SU-DHL-6 (cell line): ENCODE measurements around the gene ITGAE.

Source experiments
- H2AFZ ChIP-seq: fragments of 200-600 bp; sonication (generic); 2 replicates; pipeline ENCODE4 v1.6.1; 2014; ENCODE audit warnings: low read depth, mild to moderate bottlenecking, moderate library complexity, mixed read lengths, antibody characterized with exemption, low read length; ENCODE audit not compliant: severe bottlenecking
- H3F3A ChIP-seq: fragments of 200-600 bp; shearing (Covaris generic); 2 replicates; pipeline ENCODE4 v1.6.0; 2016; ENCODE audit warnings: antibody characterized with exemption, mild to moderate bottlenecking; ENCODE audit not compliant: insufficient read depth
- H3K27ac ChIP-seq: fragments of 200-600 bp; sonication (generic); 2 replicates; pipeline ENCODE4 v1.5.1; 2016; ENCODE audit warnings: low read depth, mild to moderate bottlenecking, low read length, moderate library complexity, mixed read lengths
- H3K27me3 ChIP-seq: fragments of 200-600 bp; sonication (generic), shearing (Covaris generic); 2 replicates; pipeline ENCODE4 v1.6.0; 2014; ENCODE audit warnings: mild to moderate bottlenecking, low read length
- H3K36me3 ChIP-seq: fragments of 200-600 bp; sonication (generic); 2 replicates; pipeline ENCODE4 v1.6.1; 2014; ENCODE audit warnings: mild to moderate bottlenecking, low read length, mixed read lengths
- H3K4me2 ChIP-seq: fragments of 300-600, 200-600 bp; shearing (Covaris generic), sonication (generic); 2 replicates; pipeline ENCODE4 v1.6.0; 2014; ENCODE audit warnings: low read length, low read depth, mild to moderate bottlenecking; ENCODE audit not compliant: poor library complexity, severe bottlenecking
- H3K4me3 ChIP-seq: fragments of 200-600 bp; sonication (generic); 2 replicates; pipeline ENCODE4 v1.5.1; 2014; ENCODE audit warnings: antibody characterized with exemption, low read length, mild to moderate bottlenecking, mixed read lengths; ENCODE audit not compliant: insufficient read depth, poor library complexity, severe bottlenecking
- H3K79me2 ChIP-seq: fragments of 200-600 bp; sonication (generic); 2 replicates; pipeline ENCODE4 v1.6.1; 2014; ENCODE audit warnings: mild to moderate bottlenecking, low read length, moderate library complexity; ENCODE audit not compliant: insufficient read depth
- H3K9ac ChIP-seq: fragments of 200-600 bp; sonication (generic); 2 replicates; pipeline ENCODE4 v1.7.0; 2014; ENCODE audit warnings: mild to moderate bottlenecking, low read length
- H3K9me2 ChIP-seq: fragments of 200-600 bp; sonication (generic); replicated peaks from 2 replicates; pipeline ENCODE4 v1.6.1; 2014; ENCODE audit warnings: low read length; ENCODE audit not compliant: insufficient read depth
- H3K9me3 ChIP-seq: fragments of 200-600 bp; sonication (generic); 2 replicates; pipeline ENCODE4 v1.6.1; 2014; ENCODE audit warnings: low read length, mixed read lengths; ENCODE audit not compliant: insufficient read depth
- H4K20me1 ChIP-seq: fragments of 200-600 bp; sonication (generic); 2 replicates; pipeline ENCODE4 v1.6.1; 2014; ENCODE audit warnings: low read depth, mild to moderate bottlenecking, antibody characterized with exemption, low read length, moderate library complexity, mixed read lengths
- CTCF ChIP-seq: fragments of 200-600 bp; sonication (generic); IDR thresholded peaks from one replicate; pipeline ENCODE4 v1.5.1; 2017; ENCODE audit warnings: antibody characterized with exemption, mild to moderate bottlenecking, low read length, moderate library complexity; ENCODE audit not compliant: insufficient read depth, poor library complexity, severe bottlenecking
- EZH2phosphoT487 ChIP-seq: fragments of 200-600 bp; sonication (generic), shearing (Covaris generic); conservative IDR thresholded peaks from 2 replicates; pipeline ENCODE4 v1.6.1; 2018; ENCODE audit warnings: mild to moderate bottlenecking, antibody characterized with exemption, low read length, moderate library complexity, mixed read lengths

The ITGAE gene

GRCh38 chr17:3768769-3769168, 32.2 kb downstream of the ITGAE start:
- no peak for TF ChIP-seq EZH2phosphoT487
- no peak for TF ChIP-seq CTCF
- H3K4me2 ChIP-seq: no peak overlapping the region

GRCh38 chr17:3768341-3768740, 32.6 kb downstream of the ITGAE start:
- Histone ChIP-seq H3K36me3 (no peaks in the 10 kb centered on the region), H3F3A (no peaks in the 10 kb centered on the region), H3K9ac (no peak overlapping the region), H3K79me2 (no peaks in the 10 kb centered on the region), H3K9me3 (no peaks in the 10 kb centered on the region), H3K27me3 (no peaks in the 10 kb centered on the region), H2AFZ (no peak overlapping the region), H3K9me2 (no peaks in the 10 kb centered on the region), H3K27ac (no peak overlapping the region), H3K4me2 (no peak overlapping the region), H3K4me3 (no peak overlapping the region), H4K20me1 (no peaks in the 10 kb centered on the region)
- no peak for TF ChIP-seq EZH2phosphoT487

More at GRCh38 chr17:3768769-3769168, 32.2 kb downstream of the ITGAE start:
- no peaks in the 10 kb centered on the region for H3K36me3 ChIP-seq
- no peaks in the 10 kb centered on the region for H3K9me3 ChIP-seq
- H3K27me3 ChIP-seq: no peaks in the 10 kb centered on the region
- H2AFZ ChIP-seq: no peak overlapping the region
- H3K27ac ChIP-seq: no peak overlapping the region
- no peaks in the 10 kb centered on the region for H3K79me2 ChIP-seq
- H3K9me2 ChIP-seq: no peaks in the 10 kb centered on the region
- H3K9ac ChIP-seq: no peak overlapping the region
- no peaks in the 10 kb centered on the region for H4K20me1 ChIP-seq
- H3F3A ChIP-seq: no peaks in the 10 kb centered on the region
- H3K4me3 ChIP-seq: no peak overlapping the region

- H3K36me3 ChIP-seq: no peaks in the 10 kb centered on the region
- no peak overlapping the region for H3K4me3 ChIP-seq
- no peak overlapping the region for H3K9ac ChIP-seq
- no peaks in the 10 kb centered on the region for H3K9me3 ChIP-seq
- no peaks in the 10 kb centered on the region for H4K20me1 ChIP-seq
- H3K79me2 ChIP-seq: no peaks in the 10 kb centered on the region
- H3K27ac ChIP-seq: no peak overlapping the region
- H2AFZ ChIP-seq: no peak overlapping the region
- H3F3A ChIP-seq: no peaks in the 10 kb centered on the region
- TF ChIP-seq EZH2phosphoT487 (no peak), CTCF (no peak)
- no peak overlapping the region for H3K4me2 ChIP-seq
- no peaks in the 10 kb centered on the region for H3K27me3 ChIP-seq
- H3K9me2 ChIP-seq: no peaks in the 10 kb centered on the region
These were observed 34.2 kb downstream of the ITGAE start for GRCh38 chr17:3766779-3767178.

GRCh38 chr17:3765981-3766380, 35.0 kb downstream of the ITGAE start:
- Histone ChIP-seq H3K27ac (no peak overlapping the region), H3F3A (no peaks in the 10 kb centered on the region), H3K79me2 (no peaks in the 10 kb centered on the region), H3K36me3 (no peaks in the 10 kb centered on the region), H3K9ac (no peak overlapping the region), H4K20me1 (no peaks in the 10 kb centered on the region), H3K4me2 (no peak overlapping the region), H3K9me2 (no peaks in the 10 kb centered on the region), H3K4me3 (no peak overlapping the region), H3K27me3 (no peaks in the 10 kb centered on the region), H2AFZ (no peak overlapping the region), H3K9me3 (no peaks in the 10 kb centered on the region)
- TF ChIP-seq EZH2phosphoT487: no peak
- TF ChIP-seq CTCF: no peak
